ENCODE measurements around the gene PPP1R11.
"Not testable (repeated sequence)": the region's sequence is repeated elsewhere in the genome, so short reads cannot be mapped to it uniquely, and the experiment has no call there.

PPP1R11 gene, protein sequence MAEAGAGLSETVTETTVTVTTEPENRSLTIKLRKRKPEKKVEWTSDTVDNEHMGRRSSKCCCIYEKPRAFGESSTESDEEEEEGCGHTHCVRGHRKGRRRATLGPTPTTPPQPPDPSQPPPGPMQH

DNA sequence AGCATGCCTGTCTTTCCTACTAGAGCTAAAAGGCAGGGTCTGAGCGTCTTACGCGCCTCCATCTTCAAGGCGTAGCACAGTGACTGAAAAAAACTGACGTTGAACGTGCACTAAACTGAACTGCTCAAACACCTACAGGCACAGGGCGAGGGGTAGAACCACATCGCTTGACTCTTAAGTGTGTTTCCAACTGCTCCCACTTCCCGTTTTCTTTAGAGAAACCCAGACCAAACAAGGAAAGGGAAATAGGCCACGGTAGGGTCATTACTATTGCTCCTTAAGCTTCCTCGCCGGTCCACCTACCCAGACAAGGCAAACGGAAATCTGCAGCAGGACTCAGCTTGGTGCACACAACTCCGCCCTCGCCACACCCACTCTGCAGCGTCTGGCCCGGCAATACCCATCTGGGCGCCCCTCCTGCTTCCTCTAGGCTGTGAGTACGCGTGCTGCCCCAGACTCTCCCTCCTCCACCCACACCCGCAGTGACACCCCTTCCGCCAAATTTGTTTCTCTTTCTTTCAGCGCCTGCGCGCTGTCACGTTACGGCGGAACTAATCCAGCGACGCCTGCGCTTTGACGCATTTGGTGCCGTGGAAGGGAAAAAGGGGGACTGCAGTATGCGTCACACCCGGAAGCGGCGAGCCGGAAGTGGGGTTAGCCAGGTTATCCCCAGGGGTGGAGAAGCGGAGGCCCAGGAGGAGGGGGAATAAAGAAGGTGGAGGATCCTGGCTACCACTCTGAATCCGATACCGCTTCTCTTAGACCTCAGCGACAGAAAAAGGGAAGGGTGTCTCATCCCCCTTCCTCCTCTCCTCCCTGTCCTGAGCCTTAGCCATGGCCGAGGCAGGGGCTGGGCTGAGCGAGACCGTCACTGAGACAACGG, at the start of gene PPP1R11:
TSS of gene PPP1R11 (plus strand) at position 622 of the 883 bp plus-strand sequence. CDS start at position 835, 213 bp downstream.
- DNase-seq (ENCODE audit: low read depth in 2 of 2), result peak; percentile 98 to 99

DNA sequence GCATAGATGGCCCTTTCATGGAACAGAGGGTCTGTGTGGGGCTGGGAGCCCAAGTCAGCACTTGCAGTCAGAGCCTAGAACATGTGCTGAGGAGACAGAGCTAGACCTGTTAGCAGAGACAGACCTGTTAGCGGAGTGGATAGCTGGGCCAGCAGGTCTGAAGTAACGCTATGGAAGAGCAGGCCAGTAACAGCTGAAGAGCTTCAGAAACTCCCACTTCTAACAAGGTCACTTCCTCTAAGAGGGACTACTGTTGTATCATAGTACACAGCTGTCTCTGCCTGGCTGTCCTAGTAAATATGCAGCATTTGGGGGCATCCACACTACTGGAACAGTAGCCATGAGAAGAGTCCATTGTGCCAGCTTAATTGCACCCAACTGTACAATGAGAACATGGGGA, 47.2 kb upstream of the PPP1R11 start:
- no peak for DNase-seq (ENCODE audit: low read depth in 2 of 2)

DNA sequence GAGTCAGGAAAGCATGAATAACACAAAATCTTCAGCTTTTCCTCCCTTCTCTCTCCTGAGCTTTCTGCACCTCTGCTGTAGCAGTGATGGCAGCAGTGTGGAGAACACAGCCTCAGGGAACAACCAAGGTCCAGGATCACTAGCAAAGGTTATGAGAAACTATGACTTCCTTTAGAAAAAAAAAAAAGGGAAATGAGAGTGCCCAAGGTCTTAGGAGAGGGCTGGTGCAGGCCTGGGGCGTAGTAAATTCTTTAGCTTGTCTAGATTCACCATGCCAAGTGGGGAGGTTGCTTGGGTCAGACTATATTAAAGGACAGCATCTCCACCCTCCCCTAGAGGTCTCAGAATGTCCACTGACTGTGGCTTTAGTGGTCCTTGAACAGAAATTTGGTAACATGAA, 46.4 kb upstream of the PPP1R11 start:
- no peak for DNase-seq (ENCODE audit: low read depth in 2 of 2)

DNA sequence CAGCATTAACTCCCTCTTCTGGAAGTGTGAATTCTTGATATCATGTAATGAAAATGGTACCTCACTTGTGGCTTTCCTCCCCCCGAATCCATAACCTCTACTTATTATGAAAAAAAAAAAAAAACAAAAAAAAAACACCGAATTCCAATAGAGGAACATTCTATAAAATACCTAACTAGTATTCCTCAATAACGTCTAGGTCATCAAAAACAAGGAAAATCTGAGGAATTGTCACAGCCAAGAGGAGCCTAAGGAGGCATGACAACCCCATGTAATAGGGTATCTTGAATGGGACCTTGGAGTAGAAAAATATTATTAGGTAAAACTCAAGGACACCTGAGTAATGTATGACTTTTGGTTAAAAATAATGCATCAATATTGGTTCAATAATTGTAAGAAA, 44.8 kb upstream of the PPP1R11 start:
- no peak for DNase-seq (ENCODE audit: low read depth in 2 of 2)

DNA sequence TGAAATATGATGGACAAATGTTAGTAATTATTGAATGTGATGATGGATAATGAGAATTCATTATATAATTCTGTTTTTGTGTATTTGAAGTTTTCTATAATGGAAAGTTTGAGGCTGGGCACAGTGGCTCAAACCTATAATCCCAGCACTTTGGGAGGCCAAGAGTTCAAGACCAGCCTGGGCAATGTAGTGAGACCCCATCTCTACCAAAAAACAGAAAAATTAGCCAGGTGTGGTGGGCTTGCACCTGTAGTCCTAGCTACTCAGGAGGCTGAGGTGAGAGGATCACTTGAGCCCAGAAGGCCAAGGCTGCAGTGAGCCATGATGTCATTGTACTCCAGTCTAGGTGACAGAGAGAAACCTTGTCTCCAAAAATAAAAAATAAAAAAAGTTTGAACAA, 44.3 kb upstream of the PPP1R11 start:
- not testable (repeated sequence) for DNase-seq (ENCODE audit: low read depth in 2 of 2)

DNA sequence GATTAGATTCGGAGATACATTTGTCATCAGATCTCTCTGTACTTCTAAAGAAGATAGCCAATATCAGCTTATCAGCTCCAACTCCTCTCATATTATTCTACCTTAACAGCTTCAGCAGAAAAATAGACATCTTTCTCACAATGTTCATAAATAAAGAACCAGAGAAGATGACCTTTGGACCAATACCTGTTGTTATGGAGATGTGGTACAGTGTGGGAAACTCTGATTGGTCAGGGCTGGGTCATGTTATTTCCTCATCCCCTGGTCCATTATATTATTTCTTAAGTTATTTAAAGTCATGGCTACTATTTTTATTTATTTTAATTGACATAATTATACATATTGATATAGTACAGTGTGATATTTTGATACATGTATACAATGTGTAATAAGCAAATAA, 41.8 kb upstream of the PPP1R11 start:
- DNase-seq (ENCODE audit: low read depth in 2 of 2), result no peak

DNA sequence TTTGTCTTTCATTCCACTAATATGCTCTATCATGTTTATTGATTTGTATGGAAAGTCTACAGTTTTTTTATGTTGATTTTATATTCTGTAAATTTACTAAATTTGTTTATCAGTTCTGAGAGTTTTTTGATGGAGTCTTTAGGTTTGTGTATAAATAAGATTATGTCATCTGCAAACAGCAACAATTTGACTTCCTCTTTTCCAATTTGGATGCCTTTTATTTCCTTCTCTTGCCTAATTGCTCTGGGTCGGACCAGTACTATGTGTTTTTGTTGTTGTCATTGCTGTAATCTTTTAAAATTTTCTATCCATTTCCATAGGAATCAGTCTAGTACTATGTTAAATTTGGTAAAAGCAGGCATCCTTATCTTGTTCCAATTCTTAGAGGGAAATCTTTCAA, 37.4 kb upstream of the PPP1R11 start:
- DNase-seq (ENCODE audit: low read depth in 2 of 2), result no peak

DNA sequence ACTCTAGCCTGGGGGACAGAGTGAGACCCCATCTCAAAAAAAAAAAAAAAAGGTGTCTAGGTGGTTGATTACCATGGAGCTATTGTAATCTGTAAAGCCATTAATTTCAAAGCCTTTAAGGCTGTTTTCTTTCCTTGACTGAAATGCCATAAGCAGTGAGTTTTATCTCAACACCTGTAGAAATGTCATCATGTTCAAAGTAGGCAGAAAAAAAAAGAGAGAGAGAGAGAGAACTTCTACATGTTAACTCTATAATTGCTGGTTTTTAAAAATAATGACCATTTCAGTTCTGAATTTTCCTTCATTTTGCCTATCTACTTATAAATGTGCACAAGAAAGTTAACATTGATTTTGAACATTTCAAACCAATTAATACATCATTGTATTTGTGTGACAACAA, 35.6 kb upstream of the PPP1R11 start:
- DNase-seq (ENCODE audit: low read depth in 2 of 2), result no peak

DNA sequence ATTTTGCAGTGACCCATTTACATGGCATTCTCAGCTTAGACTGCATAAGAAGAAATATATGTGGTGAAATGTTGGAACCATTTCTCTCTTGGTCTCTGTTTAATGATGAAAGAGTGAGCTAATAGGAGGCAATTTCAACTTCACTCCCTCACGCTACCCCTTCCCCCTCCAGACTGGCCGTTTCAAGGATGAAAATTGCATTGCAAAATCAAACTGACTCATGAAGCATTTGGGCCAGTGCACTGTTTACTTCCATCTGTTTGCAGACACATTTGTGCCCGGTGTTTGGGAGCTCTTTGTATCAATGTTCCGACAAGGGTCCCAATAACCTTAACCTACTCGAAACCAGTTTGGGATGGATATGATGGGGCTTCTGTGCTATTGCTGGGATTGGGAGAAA, 33.6 kb upstream of the PPP1R11 start:
- not testable (repeated sequence) for DNase-seq (ENCODE audit: low read depth in 2 of 2)

DNA sequence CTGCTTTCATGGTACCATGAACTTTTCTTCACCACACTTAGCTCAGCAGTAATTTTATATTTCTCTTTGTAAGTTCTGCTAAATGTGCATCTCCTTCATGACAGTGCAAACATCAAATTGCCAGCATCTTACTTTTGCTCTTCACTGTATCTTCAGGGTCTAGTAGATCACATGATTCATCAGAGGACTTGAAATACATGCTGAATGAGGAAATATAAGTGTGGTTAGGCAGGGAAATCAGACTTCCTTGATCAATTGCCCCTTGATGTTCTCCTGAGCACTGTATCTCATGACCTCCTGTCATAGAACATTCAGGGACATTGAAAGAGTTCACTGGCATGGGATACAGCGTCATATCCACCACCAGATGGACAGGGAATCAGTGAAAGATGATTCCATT, 31.2 kb upstream of the PPP1R11 start:
- no peak for DNase-seq (ENCODE audit: low read depth in 2 of 2)

DNA sequence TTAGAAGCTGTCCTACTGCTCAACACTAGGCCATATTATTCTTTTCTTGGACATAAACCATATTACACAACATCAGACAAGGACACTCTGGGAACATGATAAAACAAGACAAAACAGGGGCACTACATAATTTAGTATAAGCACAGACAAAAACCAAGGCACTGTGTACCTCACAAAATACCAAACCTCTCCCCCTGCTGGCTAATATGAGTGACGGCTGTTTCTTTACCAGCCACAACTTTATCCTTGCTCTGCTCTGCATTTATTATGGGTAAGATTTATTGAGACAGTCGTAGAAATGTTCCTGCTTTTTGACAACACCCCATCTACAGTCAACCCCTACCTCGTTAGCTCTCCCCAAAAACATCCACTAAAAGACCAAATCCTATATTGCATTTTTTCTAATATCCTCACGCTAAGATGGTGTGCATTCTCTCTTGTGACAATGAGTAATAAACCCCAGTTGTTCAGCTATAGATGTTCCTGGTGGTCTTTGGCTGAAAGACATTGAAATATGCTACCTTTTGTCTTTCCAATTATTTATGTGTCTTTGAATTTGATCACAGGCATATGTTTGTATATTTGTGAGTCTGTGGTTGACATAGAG, 29.7 kb upstream of the PPP1R11 start:
- DNase-seq (ENCODE audit: low read depth in 2 of 2), result no peak

DNA sequence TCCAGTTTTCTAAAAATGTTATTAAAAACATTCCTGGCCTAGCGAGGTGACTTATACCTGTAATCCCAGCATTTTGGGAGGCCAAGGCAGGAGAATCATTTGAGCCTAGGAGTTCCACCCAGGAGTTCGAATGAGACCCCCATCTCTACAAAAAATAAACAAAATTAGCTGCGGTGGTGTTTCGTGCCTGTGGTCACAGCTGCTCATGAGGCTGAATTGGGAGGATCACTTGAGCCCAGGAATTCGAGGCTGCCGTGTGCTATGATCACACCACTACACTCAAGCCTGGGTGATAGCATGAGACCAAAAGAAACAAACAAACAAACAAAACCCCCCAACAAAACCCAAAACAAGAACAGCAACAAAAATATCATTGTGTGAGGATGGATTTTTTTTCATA, 25.8 kb upstream of the PPP1R11 start:
- DNase-seq (ENCODE audit: low read depth in 2 of 2), result no peak

DNA sequence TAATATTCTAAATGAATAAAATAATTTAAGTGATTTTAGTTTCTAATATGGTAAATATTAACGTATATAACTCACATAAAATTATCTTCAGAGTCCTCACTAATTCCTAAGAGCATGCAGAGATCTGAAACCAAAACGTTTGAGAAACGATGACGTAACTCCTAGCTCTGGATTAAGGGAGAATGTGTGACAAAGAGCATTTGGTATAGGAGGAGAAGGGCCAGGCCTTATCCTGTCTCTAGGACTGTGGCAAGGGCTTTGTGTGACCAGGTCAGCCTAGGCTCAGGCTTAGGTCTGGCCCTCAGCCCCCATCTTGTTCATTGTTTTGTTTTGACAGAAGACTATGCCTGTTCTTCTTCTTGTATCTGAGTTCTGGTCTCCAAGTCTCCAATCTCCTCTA, 25.2 kb upstream of the PPP1R11 start:
- DNase-seq (ENCODE audit: low read depth in 2 of 2), result no peak

DNA sequence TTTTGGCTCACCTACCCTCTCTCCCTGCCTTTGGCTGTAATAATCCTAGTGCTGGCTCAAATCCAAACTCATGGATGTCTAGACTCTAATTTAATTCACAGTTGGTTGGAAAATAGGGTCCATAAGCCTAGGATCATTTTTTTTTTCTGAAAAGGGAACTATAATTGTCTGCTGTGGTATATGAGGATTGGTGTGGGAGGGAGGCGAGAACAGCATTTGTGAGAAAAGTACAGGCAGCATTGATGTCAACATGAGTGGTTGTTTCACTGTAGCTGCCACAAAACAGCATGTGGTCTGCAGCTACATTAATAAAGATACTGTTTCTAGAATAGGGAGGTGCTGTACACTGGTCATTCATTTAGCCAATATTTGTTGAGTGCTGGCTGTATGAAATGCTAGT, 24.5 kb upstream of the PPP1R11 start:
- DNase-seq (ENCODE audit: low read depth in 2 of 2), result no peak

DNA sequence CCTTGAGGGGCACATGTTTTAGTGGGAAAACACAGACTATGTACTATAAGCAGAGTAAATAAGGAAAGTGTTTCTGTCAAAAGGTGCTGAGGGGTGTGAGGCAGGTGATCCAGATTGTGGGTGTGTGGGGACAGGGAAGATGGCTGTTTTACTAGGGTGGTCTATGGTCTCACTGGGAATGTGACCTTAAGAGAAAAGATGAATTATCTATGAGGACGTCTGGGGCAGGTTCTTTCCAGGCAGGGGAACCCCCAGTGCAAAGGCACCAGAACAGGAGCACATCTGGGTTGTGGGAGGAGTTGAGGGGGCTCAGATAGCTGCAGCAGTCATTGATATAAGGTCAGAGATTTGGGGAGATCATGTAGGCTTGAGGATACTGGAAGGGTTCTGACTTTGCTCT, 24.1 kb upstream of the PPP1R11 start:
- no peak for DNase-seq (ENCODE audit: low read depth in 2 of 2)

DNA sequence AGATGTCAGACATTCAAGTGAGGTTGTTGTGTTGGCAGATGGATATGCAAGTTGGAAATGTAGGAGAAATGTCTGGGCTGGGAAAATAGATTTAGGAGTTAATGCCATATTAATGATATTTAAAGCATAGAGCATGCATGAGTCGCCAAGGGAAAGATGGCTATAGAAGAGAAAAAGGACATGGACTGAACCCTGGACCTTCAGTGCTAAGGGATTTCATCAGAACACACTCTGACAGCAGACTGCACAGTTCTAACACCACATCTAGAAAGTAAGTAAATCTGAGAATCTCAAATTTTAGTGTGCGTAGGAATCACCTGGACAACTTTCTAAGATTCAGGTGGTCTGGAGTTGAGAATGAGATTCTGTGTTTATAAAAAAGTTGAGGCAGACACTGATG, 23.3 kb upstream of the PPP1R11 start:
- DNase-seq (ENCODE audit: low read depth in 2 of 2), result no peak

DNA sequence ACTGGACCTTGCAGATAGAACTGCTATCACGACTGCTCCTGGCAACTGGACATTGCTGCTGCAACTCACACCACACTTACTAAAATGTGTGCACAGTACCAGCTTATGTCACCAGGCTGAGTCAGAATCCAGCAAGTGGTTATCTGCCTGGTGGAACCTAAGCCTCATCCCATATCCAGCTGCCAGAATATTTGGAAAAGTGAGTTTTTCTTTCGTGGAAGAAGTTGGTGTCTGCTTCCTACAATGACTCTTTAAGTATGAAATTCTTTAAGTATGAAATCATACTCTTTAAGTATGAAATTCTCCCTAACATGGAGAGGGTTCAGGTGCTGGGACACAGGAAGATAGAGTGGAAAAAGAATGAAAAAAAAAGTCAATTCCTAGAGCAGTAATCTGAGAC, 22.4 kb upstream of the PPP1R11 start:
- no peak for DNase-seq (ENCODE audit: low read depth in 2 of 2)

DNA sequence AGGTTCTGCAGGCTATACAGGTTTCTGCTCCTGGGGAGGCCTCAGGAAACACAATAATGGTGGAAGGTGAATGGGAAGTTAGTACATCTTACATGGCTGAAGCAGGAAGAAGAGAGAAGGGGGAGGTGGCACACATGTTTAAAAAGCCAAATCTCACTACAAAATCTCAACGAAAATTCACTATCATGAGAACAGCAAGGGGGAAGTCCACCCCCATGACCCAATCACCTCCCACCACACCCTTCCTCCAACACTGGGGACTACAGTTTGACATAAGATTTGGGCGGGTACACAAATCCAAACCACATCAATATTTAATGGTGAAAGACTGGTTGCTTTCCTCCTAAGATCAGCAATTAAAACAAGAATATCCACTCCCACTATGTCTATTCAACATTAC, 19.8 kb upstream of the PPP1R11 start:
- DNase-seq (ENCODE audit: low read depth in 2 of 2), result no peak

DNA sequence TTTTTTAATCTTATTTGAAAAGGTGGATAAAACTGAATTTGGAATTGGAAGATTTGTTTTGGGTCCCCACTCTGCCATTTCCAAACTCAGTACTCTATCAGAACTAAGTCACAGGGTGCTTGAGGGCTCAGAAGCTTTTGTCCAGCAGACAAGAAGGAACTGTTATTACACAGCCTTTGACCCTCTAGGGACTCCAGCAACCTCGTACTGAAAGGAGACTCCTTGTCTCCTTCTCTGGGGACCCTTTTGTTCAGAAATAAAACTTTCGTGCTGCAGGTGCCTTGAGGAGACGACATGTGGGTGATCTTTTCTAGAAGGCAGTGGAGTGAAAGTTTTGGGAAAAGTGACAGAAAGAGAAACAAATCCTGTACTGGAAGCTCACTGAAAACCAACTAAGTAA, 13.3 kb upstream of the PPP1R11 start:
- no peak for DNase-seq (ENCODE audit: low read depth in 2 of 2)

DNA sequence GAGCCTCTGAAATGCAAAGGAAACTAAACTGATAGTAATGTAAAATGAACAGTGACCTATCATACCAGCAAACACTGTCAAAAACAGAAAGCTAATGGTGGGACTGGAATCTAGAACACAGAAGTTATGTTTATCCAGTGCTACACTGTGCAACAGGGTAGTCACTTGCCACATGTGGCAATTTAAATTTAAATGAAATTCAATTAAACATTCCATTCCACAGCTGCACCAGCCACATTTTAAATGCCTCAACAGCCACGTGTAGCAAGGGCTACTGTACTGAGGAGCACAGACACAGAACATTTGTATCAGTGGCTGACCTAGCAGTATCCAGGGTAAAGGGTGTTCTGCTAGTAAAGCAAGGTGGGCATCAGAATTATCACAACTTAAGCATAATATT, 11.5 kb upstream of the PPP1R11 start:
- no peak for DNase-seq (ENCODE audit: low read depth in 2 of 2)

DNA sequence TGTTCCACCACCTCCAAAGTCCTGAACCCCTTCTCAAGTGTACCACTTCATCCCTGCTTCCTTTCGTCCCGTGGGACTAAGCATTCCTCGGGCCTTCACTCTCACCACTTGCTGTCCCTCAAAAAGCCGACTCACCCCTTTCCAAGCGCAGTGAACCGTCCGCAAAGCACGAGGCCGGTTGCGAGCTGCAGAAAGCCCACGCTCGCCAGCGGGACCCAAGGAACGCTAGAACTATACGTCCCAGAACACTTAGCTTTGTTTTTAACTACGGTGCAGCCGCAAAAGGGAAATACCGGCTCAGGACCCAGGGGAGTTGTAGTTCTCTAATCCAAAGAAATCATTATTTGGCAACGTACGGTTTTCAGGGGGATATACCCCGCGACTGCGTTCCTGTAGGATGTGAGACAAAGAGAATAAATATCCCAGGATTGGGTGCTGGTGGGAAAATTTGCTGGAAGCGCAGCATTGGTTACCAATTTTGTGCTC, 6.3 kb upstream of the PPP1R11 start:
- no peak for DNase-seq (ENCODE audit: low read depth in 2 of 2)

DNA sequence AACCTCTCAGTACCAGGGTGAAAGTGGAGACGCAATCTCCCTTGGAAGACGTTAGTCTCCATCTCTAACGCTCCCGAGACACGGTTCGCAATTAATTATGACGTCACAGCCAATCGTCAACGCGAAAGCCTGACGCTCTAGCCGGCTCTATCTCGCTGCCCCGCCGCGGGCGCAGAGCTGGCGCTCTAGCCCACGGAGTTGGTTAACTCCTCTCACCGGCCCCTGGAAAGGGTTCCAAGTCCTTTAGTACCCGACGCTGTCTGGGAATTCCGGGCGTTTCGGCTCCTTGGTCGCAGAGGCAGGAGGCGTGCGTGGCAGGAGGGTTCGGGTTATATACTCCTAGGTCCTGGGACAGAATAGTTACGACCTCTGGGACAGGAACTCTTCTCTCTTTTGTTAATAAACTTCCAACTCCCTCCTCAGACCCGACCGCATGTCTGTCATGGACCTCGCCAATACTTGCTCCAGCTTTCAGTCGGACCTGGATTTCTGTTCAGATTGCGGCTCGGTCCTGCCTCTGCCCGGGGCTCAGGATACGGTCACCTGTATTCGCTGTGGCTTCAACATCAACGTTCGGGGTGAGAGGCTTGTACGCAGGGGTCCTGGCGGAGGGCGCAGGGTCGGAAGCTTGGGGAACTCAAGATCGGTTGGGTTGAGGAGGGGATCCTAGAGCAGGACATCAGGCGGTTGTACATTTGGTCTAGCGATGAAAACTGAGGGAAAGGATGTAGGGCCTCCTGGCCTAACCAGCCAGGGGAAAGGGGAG, 5.7 kb upstream of the PPP1R11 start, which contains the start of gene POLR1H:
TSS of gene POLR1H (plus strand) at position 174 of the 766 bp plus-strand sequence. CDS start at position 434, 260 bp downstream.
- DNase-seq (ENCODE audit: low read depth in 2 of 2), result peak; percentile 68 to 78

Data from stimulated activated CD8-positive, alpha-beta memory T cell treated with anti-CD3 and anti-CD28 coated beads, Interleukin-15, amount 100 ng/mL, for 4 hours (primary cell).